Activated B cell treated with CpG ODN at 0.5 μM for 24 hours (primary cell): ENCODE results near the gene ERCC2. TPM values are rescaled to one million over a fixed set of nuclear protein-coding genes. Genes with fewer than 3 reads are reported as not detected.

Experiments used
- ATAC-seq: fragments of 200-7000 bp; cut with Tn5 transposase; one replicate; pipeline ENCODE4 v1.10.0; 2021; ENCODE audit warnings: low read depth, mild to moderate bottlenecking, moderate library complexity
- CTCF ChIA-PET: fragments of 350-600 bp; sonication (Branson Sonifier 250); formaldehyde crosslinking; loops from one replicate; lab custom pipeline; 2021; ENCODE audit warnings: antibody characterized with exemption; lab: Charles Lee
- POLR2A ChIA-PET: fragments of 350-600 bp; sonication (Branson Sonifier 250); formaldehyde crosslinking; loops from one replicate; lab custom pipeline; 2021; ENCODE audit warnings: antibody characterized with exemption; lab: Charles Lee
- DNase-seq: peaks from one replicate; pipeline ENCODE4 v3.0.0; 2022
- H3K27ac Mint-ChIP-seq: one replicate; pipeline ENCODE4 v1.8.0; 2020; ENCODE audit warnings: mixed read lengths
- H3K27me3 Mint-ChIP-seq: one replicate; pipeline ENCODE4 v1.8.0; 2021; ENCODE audit warnings: mixed read lengths
- H3K36me3 Mint-ChIP-seq: one replicate; pipeline ENCODE4 v1.8.0; 2021; ENCODE audit warnings: low read depth, mixed read lengths
- H3K4me1 Mint-ChIP-seq: one replicate; pipeline ENCODE4 v1.8.0; 2021; ENCODE audit warnings: mixed read lengths
- H3K4me3 Mint-ChIP-seq: one replicate; pipeline ENCODE4 v1.8.0; 2020; ENCODE audit warnings: mild to moderate bottlenecking, mixed read lengths
- H3K9me3 Mint-ChIP-seq: one replicate; pipeline ENCODE4 v1.8.0; 2020; ENCODE audit warnings: mixed read lengths
- CTCF ChIP-seq: fragments of 200-600 bp; IDR thresholded peaks from one replicate; pipeline ENCODE4 v1.8.0; 2022; ENCODE audit warnings: antibody characterized with exemption, mild to moderate bottlenecking
- intact Hi-C: fragments of 100-400 bp; cut with micrococcal nuclease; formaldehyde crosslinking; loops from one replicate; pipeline ENCODE4 v1.15.1; 2024
- total RNA-seq: library from RNA; stranded (reverse); gene quantifications from 2 replicates; pipeline ENCODE4 v1.2.3, GENCODE V29; 2022

The ERCC2 gene
- total RNA-seq, 1 donor from 2014 or later: 29.8 TPM

- CTCF ChIA-PET: no interaction called here
These were observed 63.0 kb downstream of the ERCC2 start for GRCh38 chr19:45307361-45307760.

GRCh38 chr19:45306518-45307027, 63.8 kb downstream of the ERCC2 start:
- no peak for TF ChIP-seq CTCF
- Mint-ChIP-seq H3K4me1 (no peaks in the 10 kb centered on the region), H3K27ac (no peak overlapping the region), H3K4me3 (no peak overlapping the region), H3K9me3 (no peaks in the 10 kb centered on the region), H3K36me3 (peaks cover 6% of the 10 kb centered on the region), H3K27me3 (no peaks in the 10 kb centered on the region)
- POLR2A ChIA-PET: no interaction called here
- intact Hi-C loops: no loop called here
- ATAC-seq (no peak), DNase-seq (no peak)
- CTCF ChIA-PET: interaction anchor here (0.6 kb wide), 1 partner anchor 223 kb away, joined by 3 read pairs; no protein-coding TSS in a partner anchor

More at GRCh38 chr19:45307361-45307760, 63.0 kb downstream of the ERCC2 start:
- no peak for DNase-seq
- no peaks in the 10 kb centered on the region for H3K27me3 Mint-ChIP-seq
- POLR2A ChIA-PET: no interaction called here
- H3K9me3 Mint-ChIP-seq: no peaks in the 10 kb centered on the region
- intact Hi-C loops: no loop called here
- H3K4me1 Mint-ChIP-seq: no peaks in the 10 kb centered on the region
- no peak overlapping the region for H3K27ac Mint-ChIP-seq
- H3K4me3 Mint-ChIP-seq: no peak overlapping the region
- ATAC-seq: no peak
- no peak for TF ChIP-seq CTCF
- peaks cover 4% of the 10 kb centered on the region for H3K36me3 Mint-ChIP-seq

GRCh38 chr19:45306040-45306439, 64.3 kb downstream of the ERCC2 start:
- Mint-ChIP-seq H3K9me3 (no peaks in the 10 kb centered on the region), H3K4me3 (no peak overlapping the region), H3K4me1 (no peaks in the 10 kb centered on the region), H3K36me3 (peaks cover 6% of the 10 kb centered on the region), H3K27ac (no peak overlapping the region), H3K27me3 (no peaks in the 10 kb centered on the region)
- ATAC-seq: no peak
- intact Hi-C loops: no loop called here
- no peak for TF ChIP-seq CTCF
- ChIA-PET POLR2A (no interaction called here), CTCF (interaction anchor here (0.6 kb wide), 1 partner anchor 224 kb away, joined by 3 read pairs; no protein-coding TSS in a partner anchor)
- no peak for DNase-seq

- Mint-ChIP-seq H3K4me1 (no peaks in the 10 kb centered on the region), H3K36me3 (peaks cover 9% of the 10 kb centered on the region), H3K27me3 (no peaks in the 10 kb centered on the region), H3K9me3 (no peaks in the 10 kb centered on the region), H3K27ac (no peak overlapping the region), H3K4me3 (no peak overlapping the region)
- ChIA-PET POLR2A (no interaction called here), CTCF (no interaction called here)
- DNase-seq: no peak
- TF ChIP-seq CTCF: no peak
- intact Hi-C loops: no loop called here
- ATAC-seq: no peak
These were observed 65.0 kb downstream of the ERCC2 start for GRCh38 chr19:45305421-45305820.

- Mint-ChIP-seq H3K4me1 (no peaks in the 10 kb centered on the region), H3K27ac (no peak overlapping the region), H3K27me3 (no peaks in the 10 kb centered on the region), H3K9me3 (no peaks in the 10 kb centered on the region), H3K36me3 (peaks cover 12% of the 10 kb centered on the region), H3K4me3 (no peak overlapping the region)
- POLR2A ChIA-PET: no interaction called here
- ATAC-seq: no peak
- DNase-seq: no peak
- intact Hi-C loops: no loop called here
- CTCF ChIA-PET: no interaction called here
- TF ChIP-seq CTCF: no peak
These were observed 65.4 kb downstream of the ERCC2 start for GRCh38 chr19:45305007-45305406.
